WTC11 (cell line): Measurements from ENCODE around the gene NAALADL2. TPM values are rescaled to one million over a fixed set of nuclear protein-coding genes. Genes with fewer than 3 reads are reported as not detected.

ENCODE experiments used
- ATAC-seq: fragments of 200-7000 bp; cut with Tn5 transposase; 2 replicates; pipeline ENCODE4 v1.10.0; 2021; ENCODE audit warnings: mild to moderate bottlenecking, moderate library complexity
- CTCF ChIA-PET: fragments of 300-600 bp; sonication (Branson Sonifier 250); formaldehyde crosslinking; loops from one replicate; lab custom pipeline; 2021; ENCODE audit warnings: antibody characterized with exemption; lab: Charles Lee
- POLR2A ChIA-PET: fragments of 350-600 bp; sonication (Branson Sonifier 250); formaldehyde crosslinking; loops from one replicate; lab custom pipeline; 2021; ENCODE audit warnings: antibody characterized with exemption; lab: Charles Lee
- DNase-seq: peaks from one replicate; pipeline ENCODE4 v3.0.0; 2021; ENCODE audit warnings: low spot score
- H3K27ac Mint-ChIP-seq: 2 replicates; pipeline ENCODE4 v1.8.0; 2021; ENCODE audit warnings: mixed read lengths
- H3K27me3 Mint-ChIP-seq: 2 replicates; pipeline ENCODE4 v1.8.0; 2021; ENCODE audit warnings: low read depth, mild to moderate bottlenecking, moderate library complexity, mixed read lengths
- H3K36me3 Mint-ChIP-seq: 2 replicates; pipeline ENCODE4 v1.8.0; 2021; ENCODE audit warnings: mixed read lengths
- H3K4me1 Mint-ChIP-seq: 2 replicates; pipeline ENCODE4 v1.8.0; 2022; ENCODE audit warnings: mixed read lengths
- H3K4me3 Mint-ChIP-seq: 2 replicates; pipeline ENCODE4 v1.8.0; 2021; ENCODE audit warnings: mild to moderate bottlenecking, moderate library complexity, mixed read lengths
- H3K9me3 Mint-ChIP-seq: 2 replicates; pipeline ENCODE4 v1.8.0; 2021; ENCODE audit warnings: mixed read lengths
- ATF2 ChIP-seq: sonication (generic); formaldehyde crosslinking; IDR thresholded peaks from 2 replicates; pipeline ENCODE4 v1.8.1; 2022; ENCODE audit warnings: low read depth, missing genetic modification reagents, borderline replicate concordance
- ESRRA ChIP-seq: sonication (generic); formaldehyde crosslinking; IDR thresholded peaks from 2 replicates; pipeline ENCODE4 v1.8.1; 2022; ENCODE audit warnings: mild to moderate bottlenecking, missing genetic modification reagents, borderline replicate concordance
- FOXP1 ChIP-seq: sonication (generic); formaldehyde crosslinking; IDR thresholded peaks from 2 replicates; pipeline ENCODE4 v1.8.0; 2022; ENCODE audit warnings: missing genetic modification reagents, mild to moderate bottlenecking, moderate library complexity, borderline replicate concordance
- GABPB1 ChIP-seq: sonication (generic); formaldehyde crosslinking; IDR thresholded peaks from 2 replicates; pipeline ENCODE4 v1.8.1; 2023; ENCODE audit warnings: mild to moderate bottlenecking, missing genetic modification reagents
- JUN ChIP-seq: sonication (generic); formaldehyde crosslinking; IDR thresholded peaks from 2 replicates; pipeline ENCODE4 v1.8.0; 2023; ENCODE audit warnings: mild to moderate bottlenecking, missing genetic modification reagents
- MXD4 ChIP-seq: fragments of 250-450 bp; sonication (Bioruptor Pico); IDR thresholded peaks from 2 replicates; pipeline ENCODE4 v1.8.0; 2021; ENCODE audit warnings: mild to moderate bottlenecking, moderate library complexity, borderline replicate concordance
- NR1H2 ChIP-seq: sonication (generic); formaldehyde crosslinking; IDR thresholded peaks from 2 replicates; pipeline ENCODE4 v1.9.0; 2021; ENCODE audit warnings: mild to moderate bottlenecking, moderate library complexity, missing genetic modification reagents
- NR2C2 ChIP-seq: sonication (generic); formaldehyde crosslinking; IDR thresholded peaks from 2 replicates; pipeline ENCODE4 v1.8.0; 2022; ENCODE audit warnings: mild to moderate bottlenecking, missing genetic modification reagents
- PRDM15 ChIP-seq: sonication (generic); formaldehyde crosslinking; IDR thresholded peaks from 2 replicates; pipeline ENCODE4 v1.8.0; 2022; ENCODE audit warnings: missing genetic modification reagents
- PRRX2 ChIP-seq: fragments of 250-450 bp; sonication (Bioruptor Pico); IDR thresholded peaks from 2 replicates; pipeline ENCODE4 v1.8.0; 2021; ENCODE audit warnings: mild to moderate bottlenecking
- RELA ChIP-seq: sonication (generic); formaldehyde crosslinking; IDR thresholded peaks from 2 replicates; pipeline ENCODE4 v1.8.1; 2022; ENCODE audit warnings: missing genetic modification reagents, mild to moderate bottlenecking, borderline replicate concordance
- SMAD3 ChIP-seq: sonication (generic); formaldehyde crosslinking; IDR thresholded peaks from 2 replicates; pipeline ENCODE4 v1.8.0; 2022; ENCODE audit warnings: missing genetic modification reagents, mild to moderate bottlenecking, borderline replicate concordance
- SMAD4 ChIP-seq: sonication (generic); formaldehyde crosslinking; IDR thresholded peaks from 2 replicates; pipeline ENCODE4 v1.8.0; 2022; ENCODE audit warnings: mild to moderate bottlenecking, missing genetic modification reagents
- TEAD4 ChIP-seq: sonication (generic); formaldehyde crosslinking; IDR thresholded peaks from 2 replicates; pipeline ENCODE4 v1.8.0; 2022; ENCODE audit warnings: mild to moderate bottlenecking, missing genetic modification reagents
- USF1 ChIP-seq: sonication (generic); formaldehyde crosslinking; IDR thresholded peaks from 2 replicates; pipeline ENCODE4 v1.8.0; 2022; ENCODE audit warnings: mild to moderate bottlenecking, missing genetic modification reagents
- ZNF121 ChIP-seq: sonication (generic); formaldehyde crosslinking; IDR thresholded peaks from 2 replicates; pipeline ENCODE4 v1.8.0; 2023; ENCODE audit warnings: missing genetic modification reagents
- ZNF219 ChIP-seq: sonication (generic); formaldehyde crosslinking; IDR thresholded peaks from 2 replicates; pipeline ENCODE4 v1.8.0; 2023; ENCODE audit warnings: missing genetic modification reagents, mild to moderate bottlenecking, borderline replicate concordance
- ZNF263 ChIP-seq: sonication (generic); formaldehyde crosslinking; IDR thresholded peaks from 2 replicates; pipeline ENCODE4 v1.8.1; 2022; ENCODE audit warnings: low read depth, mild to moderate bottlenecking, moderate library complexity, missing genetic modification reagents
- ZNF425 ChIP-seq: fragments of 250-450 bp; sonication (Bioruptor Pico); conservative IDR thresholded peaks from 2 replicates; pipeline ENCODE4 v1.9.0; 2021; ENCODE audit warnings: mild to moderate bottlenecking
- total RNA-seq: library from RNA; stranded (reverse); gene quantifications from 3 replicates; pipeline ENCODE4 v1.2.3, GENCODE V29; 2021
- TF ChIP-seq, protein P1 (sequence below): sonication (generic); formaldehyde crosslinking; IDR thresholded peaks from 2 replicates; pipeline ENCODE4 v1.8.1; 2022; ENCODE audit warnings: mild to moderate bottlenecking, moderate library complexity, missing genetic modification reagents
- TF ChIP-seq, protein P2 (sequence below): fragments of 200-600 bp; IDR thresholded peaks from 2 replicates; pipeline ENCODE4 v1.8.0; 2022; ENCODE audit warnings: antibody characterized with exemption

NAALADL2 gene
- total RNA-seq, 1 experiment from 2014 or later: 1.2 TPM

GRCh38 chr3:175185903-175186302 lies 326.8 kb downstream of the NAALADL2 start:
- CTCF ChIA-PET: no interaction called here
- Mint-ChIP-seq H3K27ac (no peak overlapping the region), H3K27me3 (no peaks in the 10 kb centered on the region), H3K9me3 (peaks cover 19% of the 10 kb centered on the region), H3K4me1 (peaks cover 3% of the 10 kb centered on the region; the same call in 1 of the 2 replicates), H3K36me3 (peaks cover 2% of the 10 kb centered on the region), H3K4me3 (no peak overlapping the region)
- no peak for TF ChIP-seq MXD4 (CRISPR knock-in tag)
- ATAC-seq: no peak
- POLR2A ChIA-PET: no interaction called here
- DNase-seq: no peak

DNA sequence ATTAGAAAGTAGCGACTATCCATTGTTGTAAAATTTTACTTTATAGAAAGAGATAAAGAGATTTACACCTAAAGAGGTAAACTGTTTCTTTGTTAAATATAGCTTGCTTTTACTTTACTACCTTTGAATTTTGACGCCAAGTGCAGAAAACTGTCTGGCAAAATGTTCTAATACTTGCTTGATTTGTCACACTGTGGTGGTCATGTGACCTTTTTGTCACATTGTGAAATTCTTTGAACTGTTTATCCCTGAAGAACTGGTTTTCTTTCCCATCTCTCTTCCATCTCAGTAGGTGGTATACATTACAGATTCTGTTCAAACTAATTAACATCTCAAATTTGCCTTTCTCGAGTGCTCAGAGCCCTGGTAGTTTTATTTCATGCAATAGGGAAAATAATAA lies 327.4 kb downstream of the NAALADL2 start:
- H3K4me1 Mint-ChIP-seq: peaks cover 3% of the 10 kb centered on the region; the same call in 1 of the 2 replicates
- H3K27me3 Mint-ChIP-seq: no peaks in the 10 kb centered on the region
- no peak overlapping the region for H3K4me3 Mint-ChIP-seq
- ChIA-PET CTCF (no interaction called here), POLR2A (no interaction called here)
- TF ChIP-seq ZNF219 (CRISPR knock-in tag) (no peak), ATF2 (CRISPR knock-in tag) (no peak), ESRRA (CRISPR knock-in tag) (no peak), RELA (CRISPR knock-in tag) (no peak), ZNF425 (CRISPR knock-in tag) (no peak), SMAD4 (CRISPR knock-in tag) (no peak), JUN (CRISPR knock-in tag) (no peak), PRDM15 (no peak), ZNF263 (CRISPR knock-in tag) (no peak), TEAD4 (CRISPR knock-in tag) (no peak), NR1H2 (no peak), GABPB1 (no peak), FOXP1 (CRISPR knock-in tag) (no peak), SMAD3 (no peak), USF1 (no peak), ZNF121 (CRISPR knock-in tag) (no peak), NR2C2 (no peak), PRRX2 (CRISPR knock-in tag) (no peak)
- TF ChIP-seq, protein P1, sequence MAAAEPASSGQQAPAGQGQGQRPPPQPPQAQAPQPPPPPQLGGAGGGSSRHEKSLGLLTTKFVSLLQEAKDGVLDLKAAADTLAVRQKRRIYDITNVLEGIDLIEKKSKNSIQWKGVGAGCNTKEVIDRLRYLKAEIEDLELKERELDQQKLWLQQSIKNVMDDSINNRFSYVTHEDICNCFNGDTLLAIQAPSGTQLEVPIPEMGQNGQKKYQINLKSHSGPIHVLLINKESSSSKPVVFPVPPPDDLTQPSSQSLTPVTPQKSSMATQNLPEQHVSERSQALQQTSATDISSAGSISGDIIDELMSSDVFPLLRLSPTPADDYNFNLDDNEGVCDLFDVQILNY (CRISPR knock-in tag): no peak
- TF ChIP-seq, protein P2, sequence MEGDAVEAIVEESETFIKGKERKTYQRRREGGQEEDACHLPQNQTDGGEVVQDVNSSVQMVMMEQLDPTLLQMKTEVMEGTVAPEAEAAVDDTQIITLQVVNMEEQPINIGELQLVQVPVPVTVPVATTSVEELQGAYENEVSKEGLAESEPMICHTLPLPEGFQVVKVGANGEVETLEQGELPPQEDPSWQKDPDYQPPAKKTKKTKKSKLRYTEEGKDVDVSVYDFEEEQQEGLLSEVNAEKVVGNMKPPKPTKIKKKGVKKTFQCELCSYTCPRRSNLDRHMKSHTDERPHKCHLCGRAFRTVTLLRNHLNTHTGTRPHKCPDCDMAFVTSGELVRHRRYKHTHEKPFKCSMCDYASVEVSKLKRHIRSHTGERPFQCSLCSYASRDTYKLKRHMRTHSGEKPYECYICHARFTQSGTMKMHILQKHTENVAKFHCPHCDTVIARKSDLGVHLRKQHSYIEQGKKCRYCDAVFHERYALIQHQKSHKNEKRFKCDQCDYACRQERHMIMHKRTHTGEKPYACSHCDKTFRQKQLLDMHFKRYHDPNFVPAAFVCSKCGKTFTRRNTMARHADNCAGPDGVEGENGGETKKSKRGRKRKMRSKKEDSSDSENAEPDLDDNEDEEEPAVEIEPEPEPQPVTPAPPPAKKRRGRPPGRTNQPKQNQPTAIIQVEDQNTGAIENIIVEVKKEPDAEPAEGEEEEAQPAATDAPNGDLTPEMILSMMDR: no peak
- ATAC-seq (no peak), DNase-seq (no peak)
- H3K36me3 Mint-ChIP-seq: peaks cover 2% of the 10 kb centered on the region
- peaks cover 19% of the 10 kb centered on the region for H3K9me3 Mint-ChIP-seq
- H3K27ac Mint-ChIP-seq: no peak overlapping the region
